Transverse colon (tissue), 4 donors: Measurements from ENCODE around the gene RERE.
A peak's percentile ranks its signal among the peaks of the same experiment; 100 is the strongest.

Source experiments
- CTCF ChIP-seq, 5 experiments: fragments of 200-600 bp in 3 of 5; fragments of 450-650 bp in 2 of 5; sonication (generic) in 3 of 5; IDR thresholded peaks; 1 replicate in 2 of 5; 2 replicates in 3 of 5; pipeline ENCODE4 v1.5.1; 2016 to 2017; ENCODE audit warnings: antibody characterized with exemption in 5 of 5, inconsistent platforms in 3 of 5, mild to moderate bottlenecking in 2 of 5, moderate library complexity in 1 of 5
- EP300 ChIP-seq: sonication (generic); formaldehyde crosslinking; IDR thresholded peaks from one replicate; pipeline ENCODE4 v1.6.1; 2017; ENCODE audit warnings: antibody characterized with exemption, low read depth
- POLR2A ChIP-seq: fragments of 450-650 bp; IDR thresholded peaks from one replicate; pipeline ENCODE4 v1.6.1; 2016; ENCODE audit warnings: antibody characterized with exemption, mild to moderate bottlenecking, moderate library complexity
- POLR2AphosphoS5 ChIP-seq, 3 donors: sonication (generic); formaldehyde crosslinking; IDR thresholded peaks; one replicate each; pipeline ENCODE4 v1.6.1; 2016; ENCODE audit warnings: antibody characterized with exemption in 3 of 3

- no peak for TF ChIP-seq POLR2A
- TF ChIP-seq CTCF (IDR thresholded peaks at IDR 0.05): peak in 1 of 5 experiments; percentile 2
- TF ChIP-seq EP300: no peak
- TF ChIP-seq POLR2AphosphoS5 (IDR thresholded peaks at IDR 0.05): peak in 1 of 3 donors; percentile 33
Measured at GRCh38 chr1:8816831-8817411, 519 bp downstream of the RERE start.
